ENCODE data around the gene NR2E3. TPM values are rescaled to one million over a fixed set of nuclear protein-coding genes. Genes with fewer than 3 reads are reported as not detected.

Gene NR2E3
- total RNA-seq, 4 donors from 2014 or later: 0.13 to 0.38 (median 0.27) TPM

DNA sequence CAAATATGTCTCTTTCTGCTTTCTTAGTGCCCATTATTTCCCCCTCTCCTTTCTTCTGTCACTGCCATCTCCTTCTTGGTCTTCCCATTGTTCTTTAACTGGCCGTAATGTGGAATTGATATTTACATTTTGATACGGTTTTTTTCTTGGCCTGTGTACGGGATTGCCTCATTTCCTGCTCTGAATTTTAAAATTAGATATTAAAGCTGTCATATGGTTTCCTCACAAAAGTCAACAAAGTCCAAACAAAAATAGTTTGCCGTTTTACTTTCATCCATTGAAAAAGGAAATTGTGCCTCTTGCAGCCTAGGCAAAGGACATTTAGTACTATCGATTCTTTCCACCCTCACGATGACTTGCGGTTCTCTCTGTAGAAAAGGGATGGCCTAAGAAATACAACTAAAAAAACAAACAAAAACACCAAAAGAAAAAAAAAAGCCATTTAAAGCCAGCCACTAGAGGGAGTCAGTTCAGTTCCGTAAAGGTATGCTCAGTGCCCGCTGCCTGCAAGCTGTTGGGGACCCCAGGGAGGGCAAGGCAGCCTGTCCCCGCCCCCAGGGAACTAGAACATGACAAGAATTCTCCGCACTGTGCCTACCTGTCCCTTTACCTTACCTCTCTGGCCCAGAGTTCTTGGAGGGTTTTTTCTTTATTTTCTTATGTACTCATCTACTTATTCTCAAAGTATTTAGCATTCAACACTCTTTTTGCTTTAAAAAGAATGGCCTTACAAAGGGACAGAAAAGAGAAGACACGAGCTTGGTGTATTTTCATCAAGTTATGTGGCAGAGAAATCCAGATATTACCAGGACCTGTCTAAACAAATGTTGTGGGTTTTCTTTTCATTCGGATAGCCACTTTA, 30.0 kb upstream of the NR2E3 start:
- TF ChIP-seq POLR2A (IDR thresholded peaks at IDR 0.05): no peak
- TF ChIP-seq, protein P1, sequence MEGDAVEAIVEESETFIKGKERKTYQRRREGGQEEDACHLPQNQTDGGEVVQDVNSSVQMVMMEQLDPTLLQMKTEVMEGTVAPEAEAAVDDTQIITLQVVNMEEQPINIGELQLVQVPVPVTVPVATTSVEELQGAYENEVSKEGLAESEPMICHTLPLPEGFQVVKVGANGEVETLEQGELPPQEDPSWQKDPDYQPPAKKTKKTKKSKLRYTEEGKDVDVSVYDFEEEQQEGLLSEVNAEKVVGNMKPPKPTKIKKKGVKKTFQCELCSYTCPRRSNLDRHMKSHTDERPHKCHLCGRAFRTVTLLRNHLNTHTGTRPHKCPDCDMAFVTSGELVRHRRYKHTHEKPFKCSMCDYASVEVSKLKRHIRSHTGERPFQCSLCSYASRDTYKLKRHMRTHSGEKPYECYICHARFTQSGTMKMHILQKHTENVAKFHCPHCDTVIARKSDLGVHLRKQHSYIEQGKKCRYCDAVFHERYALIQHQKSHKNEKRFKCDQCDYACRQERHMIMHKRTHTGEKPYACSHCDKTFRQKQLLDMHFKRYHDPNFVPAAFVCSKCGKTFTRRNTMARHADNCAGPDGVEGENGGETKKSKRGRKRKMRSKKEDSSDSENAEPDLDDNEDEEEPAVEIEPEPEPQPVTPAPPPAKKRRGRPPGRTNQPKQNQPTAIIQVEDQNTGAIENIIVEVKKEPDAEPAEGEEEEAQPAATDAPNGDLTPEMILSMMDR (IDR thresholded peaks at IDR 0.05): peak; percentile 25 to 65 (median 38)
- intact Hi-C loops (cut with DNase I): no loop called here
- Histone ChIP-seq H3K36me3 (peaks cover 0 to 34% (median 3%) of the 10 kb centered on the region in 3 donors), H3K9me3 (no peaks in the 10 kb centered on the region), H3K27ac (peak overlapping the region in 2 of 4 donors; percentile 10 to 22), H3K4me1 (peaks cover 0 to 13% (median 4%) of the 10 kb centered on the region in 3 donors), H3K27me3 (no peaks in the 10 kb centered on the region), H3K4me3 (no peak overlapping the region)
- no peak for DNase-seq
- WGBS, 2 donors: 22 to 30% methylated on average over 13 of the region's 13 CpGs

DNA sequence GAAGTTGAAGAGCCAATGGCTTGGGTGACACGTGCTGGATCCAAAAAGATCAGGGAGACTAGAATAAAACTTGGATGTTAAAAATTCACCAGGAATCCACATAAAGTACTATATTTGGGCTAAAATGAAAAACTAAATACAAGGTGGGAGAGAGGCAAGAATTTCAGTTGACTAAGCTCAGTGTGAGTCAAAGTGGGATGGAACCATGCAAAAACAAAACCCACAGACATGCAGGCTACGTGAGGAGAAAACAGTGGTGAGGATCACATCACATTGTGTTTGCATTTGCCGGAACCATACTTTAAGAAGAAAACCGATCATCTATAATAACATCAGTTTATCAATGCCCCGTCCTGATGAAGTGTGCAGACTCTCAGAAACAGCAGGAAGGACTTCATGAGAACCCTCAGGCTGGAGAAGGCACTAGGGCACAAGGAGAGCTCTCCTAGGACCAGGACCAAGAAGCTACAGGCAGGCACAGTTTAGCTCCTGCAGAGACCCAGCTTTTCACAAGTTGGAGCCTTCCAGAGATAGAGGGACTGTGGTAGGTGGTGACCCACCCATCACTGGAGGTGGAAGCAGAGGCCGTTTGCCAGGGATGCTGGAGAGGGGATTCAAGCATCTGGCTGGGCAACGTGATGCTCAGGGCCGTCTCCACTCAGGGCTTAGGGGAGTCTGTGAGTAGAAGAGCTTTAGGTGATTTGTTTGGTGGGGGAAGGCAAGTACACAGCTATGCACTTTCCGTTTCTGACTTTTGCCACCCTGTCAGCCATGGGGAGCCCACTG, 29.0 kb upstream of the NR2E3 start:
- DNase-seq: no peak
- H3K4me3 ChIP-seq: no peak overlapping the region
- WGBS, 2 donors: 54 to 70% methylated on average over 6 to 9 of the region's 9 CpGs
- H3K27ac ChIP-seq: no peak overlapping the region
- no peak for TF ChIP-seq POLR2A (IDR thresholded peaks at IDR 0.05)
- peaks cover 0 to 23% (median 3%) of the 10 kb centered on the region in 3 donors for H3K36me3 ChIP-seq
- H3K9me3 ChIP-seq: no peaks in the 10 kb centered on the region
- H3K27me3 ChIP-seq: no peaks in the 10 kb centered on the region
- intact Hi-C loops (cut with DNase I): no loop called here
- peaks cover 0 to 13% (median 4%) of the 10 kb centered on the region in 3 donors for H3K4me1 ChIP-seq

GRCh38 chr15:71781965-71782265, 28.4 kb upstream of the NR2E3 start:
- peaks cover 0 to 19% (median 3%) of the 10 kb centered on the region in 3 donors for H3K36me3 ChIP-seq
- H3K4me3 ChIP-seq: no peak overlapping the region
- H3K9me3 ChIP-seq: no peaks in the 10 kb centered on the region
- DNase-seq: no peak
- no peak for TF ChIP-seq POLR2A (IDR thresholded peaks at IDR 0.05)
- TF ChIP-seq, protein P1 (IDR thresholded peaks at IDR 0.05): no peak
- intact Hi-C loops (cut with DNase I): no loop called here
- no peaks in the 10 kb centered on the region for H3K27me3 ChIP-seq
- 74 to 87% methylated on average over 5 to 6 of the region's 8 CpGs for WGBS, 2 donors
- H3K27ac ChIP-seq: no peak overlapping the region
- H3K4me1 ChIP-seq: peaks cover 0 to 13% (median 4%) of the 10 kb centered on the region in 3 donors

DNA sequence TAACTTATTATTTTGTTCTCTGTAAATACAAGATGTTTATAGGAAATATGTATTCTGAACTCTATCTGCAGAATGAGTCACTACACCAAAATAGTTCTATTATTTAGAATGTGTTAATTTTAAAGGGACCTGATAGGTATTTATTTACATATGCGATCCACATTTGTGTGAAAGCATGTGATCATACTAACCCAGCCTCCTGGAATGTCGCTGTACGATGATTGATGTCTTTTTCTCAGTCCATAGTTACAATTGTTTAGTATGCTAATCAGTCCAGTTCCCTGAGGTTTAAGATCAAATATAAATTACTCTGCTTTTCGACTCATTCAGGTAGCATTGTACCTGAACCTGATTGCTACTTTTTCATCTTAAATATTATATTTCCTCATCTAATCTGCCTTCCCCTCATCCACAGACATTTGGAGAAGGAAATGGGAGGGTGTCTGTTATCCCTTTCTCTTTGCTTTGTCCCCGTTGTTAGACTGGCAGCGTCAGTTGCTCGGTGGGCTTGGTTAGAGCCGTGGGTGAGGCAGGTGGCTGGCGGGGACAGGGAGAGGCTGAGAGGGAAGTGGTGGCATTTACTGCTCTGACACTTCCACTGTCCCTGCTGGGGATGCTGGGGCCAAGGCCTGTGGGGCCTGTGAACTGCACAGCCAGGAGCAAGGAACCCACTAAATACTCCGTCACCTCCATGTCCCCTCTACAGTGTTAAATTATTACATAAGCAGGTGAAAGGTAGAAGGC, 27.8 kb upstream of the NR2E3 start:
- TF ChIP-seq, protein P1 (IDR thresholded peaks at IDR 0.05): no peak
- TF ChIP-seq POLR2A (IDR thresholded peaks at IDR 0.05): no peak
- intact Hi-C loops (cut with DNase I): no loop called here
- WGBS, 2 donors: 51 to 62% methylated on average over 7 to 10 of the region's 10 CpGs
- H3K36me3 ChIP-seq: peaks cover 0 to 12% (median 3%) of the 10 kb centered on the region in 3 donors
- DNase-seq: no peak
- H3K9me3 ChIP-seq: no peaks in the 10 kb centered on the region
- no peak overlapping the region for H3K27ac ChIP-seq
- peaks cover 0 to 13% (median 4%) of the 10 kb centered on the region in 3 donors for H3K4me1 ChIP-seq
- no peak overlapping the region for H3K4me3 ChIP-seq
- H3K27me3 ChIP-seq: no peaks in the 10 kb centered on the region

- Histone ChIP-seq H3K9me3 (no peaks in the 10 kb centered on the region), H3K4me3 (no peak overlapping the region), H3K27me3 (no peaks in the 10 kb centered on the region), H3K27ac (no peak overlapping the region), H3K4me1 (peaks cover 0 to 13% (median 4%) of the 10 kb centered on the region in 3 donors), H3K36me3 (no peaks in the 10 kb centered on the region)
- intact Hi-C loops (cut with DNase I): no loop called here
- no peak for TF ChIP-seq POLR2A (IDR thresholded peaks at IDR 0.05)
- TF ChIP-seq, protein P1 (IDR thresholded peaks at IDR 0.05): no peak
- no peak for DNase-seq
- WGBS, 2 donors: 0 to 61% methylated on average over 1 to 3 of the region's 6 CpGs
Observed at GRCh38 chr15:71784719-71785118, 25.6 kb upstream of the NR2E3 start.

All from esophagus squamous epithelium (tissue), 5 donors.